Measurements from ENCODE around the gene PREP.

DNA sequence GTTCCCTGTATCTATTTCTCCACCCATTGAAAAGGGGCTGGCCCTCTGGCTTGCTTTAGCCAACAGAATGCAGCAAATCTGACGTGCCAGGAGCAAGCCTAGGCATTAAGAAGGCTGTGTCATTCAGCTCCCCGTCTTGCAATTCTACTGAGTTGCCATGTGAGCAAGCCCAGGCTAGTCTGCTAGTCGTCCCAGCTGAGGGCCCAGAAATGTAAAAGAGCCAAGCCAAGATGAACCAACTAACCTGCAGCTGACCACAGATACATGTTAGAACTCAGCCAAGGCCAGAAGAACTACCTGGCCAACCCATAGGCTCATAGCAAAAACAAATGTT is 30.1 kb downstream of the PREP start:
- TF ChIP-seq POLR2A (IDR thresholded peaks at IDR 0.05; ENCODE audit: low read depth, low read length) = no peak
- no peak for TF ChIP-seq POLR2AphosphoS5 (IDR thresholded peaks at IDR 0.05; ENCODE audit: low read depth, low read length)
- no peak for TF ChIP-seq SPI1 (IDR thresholded peaks at IDR 0.05; ENCODE audit: low read depth, low read length)
- no peak for TF ChIP-seq PAX5 (IDR thresholded peaks at IDR 0.05; ENCODE audit: insufficient read depth, low read length, severe bottlenecking)
